ENCODE measurements around the gene HEPN1. TPM values are rescaled to one million over a fixed set of nuclear protein-coding genes. Genes with fewer than 3 reads are reported as not detected.

The HEPN1 gene
- total RNA-seq, 4 donors from 2014 or later: not detected

- H3K27me3 ChIP-seq: peaks cover 0 to 29% (median 0%) of the 10 kb centered on the region in 4 donors
- no peak for TF ChIP-seq POLR2A (IDR thresholded peaks at IDR 0.05)
- TF ChIP-seq, protein P1, sequence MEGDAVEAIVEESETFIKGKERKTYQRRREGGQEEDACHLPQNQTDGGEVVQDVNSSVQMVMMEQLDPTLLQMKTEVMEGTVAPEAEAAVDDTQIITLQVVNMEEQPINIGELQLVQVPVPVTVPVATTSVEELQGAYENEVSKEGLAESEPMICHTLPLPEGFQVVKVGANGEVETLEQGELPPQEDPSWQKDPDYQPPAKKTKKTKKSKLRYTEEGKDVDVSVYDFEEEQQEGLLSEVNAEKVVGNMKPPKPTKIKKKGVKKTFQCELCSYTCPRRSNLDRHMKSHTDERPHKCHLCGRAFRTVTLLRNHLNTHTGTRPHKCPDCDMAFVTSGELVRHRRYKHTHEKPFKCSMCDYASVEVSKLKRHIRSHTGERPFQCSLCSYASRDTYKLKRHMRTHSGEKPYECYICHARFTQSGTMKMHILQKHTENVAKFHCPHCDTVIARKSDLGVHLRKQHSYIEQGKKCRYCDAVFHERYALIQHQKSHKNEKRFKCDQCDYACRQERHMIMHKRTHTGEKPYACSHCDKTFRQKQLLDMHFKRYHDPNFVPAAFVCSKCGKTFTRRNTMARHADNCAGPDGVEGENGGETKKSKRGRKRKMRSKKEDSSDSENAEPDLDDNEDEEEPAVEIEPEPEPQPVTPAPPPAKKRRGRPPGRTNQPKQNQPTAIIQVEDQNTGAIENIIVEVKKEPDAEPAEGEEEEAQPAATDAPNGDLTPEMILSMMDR (IDR thresholded peaks at IDR 0.05): no peak
- H3K9me3 ChIP-seq: no peaks in the 10 kb centered on the region
- no peaks in the 10 kb centered on the region for H3K36me3 ChIP-seq
- H3K27ac ChIP-seq: peak overlapping the region; percentile 46 to 87 (median 72)
- peak overlapping the region in 1 of 4 donors; percentile 57 for H3K4me3 ChIP-seq
- peaks cover 0 to 48% (median 7%) of the 10 kb centered on the region in 3 donors for H3K4me1 ChIP-seq
- no peak for DNase-seq
- 14 to 36% methylated on average over 3 of the region's 3 CpGs for WGBS, 2 donors
- intact Hi-C loops (cut with DNase I): no loop called here
Observed at GRCh38 chr11:124898263-124898680, 20.8 kb upstream of the HEPN1 start.

- no peaks in the 10 kb centered on the region for H3K9me3 ChIP-seq
- intact Hi-C loops (cut with DNase I): no loop called here
- H3K4me3 ChIP-seq: no peak overlapping the region
- H3K27me3 ChIP-seq: peaks cover 0 to 34% (median 0%) of the 10 kb centered on the region in 4 donors
- 27 to 36% methylated on average over 5 of the region's 5 CpGs for WGBS, 2 donors
- TF ChIP-seq, protein P1 (IDR thresholded peaks at IDR 0.05): no peak
- TF ChIP-seq POLR2A (IDR thresholded peaks at IDR 0.05): no peak
- no peaks in the 10 kb centered on the region for H3K36me3 ChIP-seq
- DNase-seq: no peak
- peaks cover 0 to 46% (median 7%) of the 10 kb centered on the region in 3 donors for H3K4me1 ChIP-seq
- H3K27ac ChIP-seq: peak overlapping the region in 3 of 4 donors; percentile 67 to 87 (median 77)
Observed at GRCh38 chr11:124898711-124899110, 20.3 kb upstream of the HEPN1 start.

GRCh38 chr11:124899383-124900145 lies 19.5 kb upstream of the HEPN1 start:
- intact Hi-C loops (cut with DNase I): no loop called here
- Histone ChIP-seq H3K36me3 (no peaks in the 10 kb centered on the region), H3K4me3 (no peak overlapping the region), H3K27ac (peak overlapping the region; percentile 40 to 87 (median 72)), H3K4me1 (peaks cover 0 to 38% (median 7%) of the 10 kb centered on the region in 3 donors), H3K27me3 (peaks cover 0 to 35% (median 0%) of the 10 kb centered on the region in 4 donors), H3K9me3 (no peaks in the 10 kb centered on the region)
- 54 to 70% methylated on average over 5 to 6 of the region's 6 CpGs for WGBS, 2 donors
- DNase-seq: no peak
- TF ChIP-seq, protein P1 (IDR thresholded peaks at IDR 0.05): no peak
- no peak for TF ChIP-seq POLR2A (IDR thresholded peaks at IDR 0.05)

DNA sequence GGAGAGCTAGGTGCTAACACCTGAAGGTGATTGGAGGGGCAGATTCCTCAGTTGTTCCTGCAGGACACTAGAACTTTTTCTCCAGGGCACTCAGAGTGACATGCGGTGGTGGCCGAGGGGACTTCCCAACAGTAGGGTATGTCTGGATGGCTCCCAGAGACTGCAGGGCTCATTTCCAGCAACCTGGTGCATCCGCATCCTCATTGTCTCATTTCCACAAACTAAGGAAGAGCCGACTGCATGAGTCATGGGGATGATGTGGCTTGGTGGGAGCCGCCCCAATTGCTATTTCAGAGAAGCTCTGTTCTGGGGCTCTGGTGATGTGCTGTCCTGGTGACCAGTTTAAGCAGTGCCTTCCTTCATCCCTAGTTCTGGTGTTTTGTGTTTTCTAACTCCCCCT lies 18.6 kb upstream of the HEPN1 start:
- no peak for TF ChIP-seq POLR2A (IDR thresholded peaks at IDR 0.05)
- TF ChIP-seq, protein P1 (IDR thresholded peaks at IDR 0.05): no peak
- WGBS, 2 donors: 15 to 17% methylated on average over 3 to 5 of the region's 5 CpGs
- peaks cover 0 to 35% (median 0%) of the 10 kb centered on the region in 4 donors for H3K27me3 ChIP-seq

DNA sequence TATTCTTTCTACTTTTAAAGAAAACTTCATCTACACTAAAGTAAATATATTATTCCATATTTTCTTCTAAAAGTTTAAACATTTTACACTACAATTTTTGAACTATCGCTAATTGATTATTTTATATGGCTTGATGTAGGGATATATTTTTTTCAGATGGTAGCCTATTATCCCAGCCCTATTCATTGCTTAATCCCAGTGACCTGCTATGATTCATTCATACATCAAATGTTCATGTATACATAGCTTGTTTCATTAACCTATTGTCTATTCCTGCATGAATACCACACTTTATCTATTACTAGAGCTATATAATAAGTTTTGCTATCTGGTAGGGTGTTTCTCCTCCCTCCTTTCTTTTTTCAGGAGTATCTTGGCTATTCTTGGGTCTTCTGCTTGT lies 16.4 kb upstream of the HEPN1 start:
- TF ChIP-seq, protein P1 (IDR thresholded peaks at IDR 0.05): no peak
- no peak for TF ChIP-seq POLR2A (IDR thresholded peaks at IDR 0.05)
- DNase-seq: no peak
- H3K27me3 ChIP-seq: peaks cover 0 to 35% (median 0%) of the 10 kb centered on the region in 4 donors
- no peaks in the 10 kb centered on the region for H3K36me3 ChIP-seq
- WGBS, 2 donors: 82 to 85% methylated on average over 1 of the region's 1 CpG
- H3K9me3 ChIP-seq: no peaks in the 10 kb centered on the region
- no peak overlapping the region for H3K4me3 ChIP-seq
- H3K4me1 ChIP-seq: peaks cover 0 to 29% (median 7%) of the 10 kb centered on the region in 3 donors
- H3K27ac ChIP-seq: no peak overlapping the region
- intact Hi-C loops (cut with DNase I): no loop called here

More for the DNA sequence above, 18.6 kb upstream of the HEPN1 start:
- no peak for DNase-seq
- H3K36me3 ChIP-seq: no peaks in the 10 kb centered on the region
- intact Hi-C loops (cut with DNase I): no loop called here
- no peaks in the 10 kb centered on the region for H3K9me3 ChIP-seq
- H3K27ac ChIP-seq: peak overlapping the region in 3 of 4 donors; percentile 40 to 87 (median 77)
- no peak overlapping the region for H3K4me3 ChIP-seq
- H3K4me1 ChIP-seq: peaks cover 0 to 32% (median 7%) of the 10 kb centered on the region in 3 donors
